ENCODE results near the gene AP2S1.

AP2S1 gene

GRCh38 chr19:46798713-46799112 lies 51.9 kb downstream of the AP2S1 start:
- no peak for DNase-seq

- no peak for DNase-seq
These were observed 52.8 kb downstream of the AP2S1 start for GRCh38 chr19:46797881-46798280.

GRCh38 chr19:46791944-46792343 lies 58.7 kb downstream of the AP2S1 start:
- DNase-seq = no peak

GRCh38 chr19:46789371-46789770 lies 61.3 kb downstream of the AP2S1 start:
- no peak for DNase-seq

GRCh38 chr19:46788968-46789338 lies 61.7 kb downstream of the AP2S1 start:
- no peak for DNase-seq

GRCh38 chr19:46788262-46788967 lies 62.2 kb downstream of the AP2S1 start, which contains the start of gene SLC1A5:
TSS of gene SLC1A5 (minus strand) at chr19:46788594. CDS start at chr19:46787965, 629 bp downstream.
- DNase-seq = peak; percentile 95

Measured in DMS79 treated with DMSO at 0.1 percent for 48 hours (cell line).